Keratinocyte (primary cell): Measurements from ENCODE around the gene SEPTIN10. TPM values are rescaled to one million over a fixed set of nuclear protein-coding genes. Genes with fewer than 3 reads are reported as not detected.
"Not testable (repeated sequence)": the region's sequence is repeated elsewhere in the genome, so short reads cannot be mapped to it uniquely, and the experiment has no call there.

Experiments
- DNase-seq: peaks from one replicate; pipeline ENCODE4 v3.0.0-alpha.2; 2011; ENCODE audit warnings: low read depth, missing footprints, low spot score
- FAIRE-seq: peaks from 2 replicates; lab custom pipeline; 2011; peaks lifted over from hg19 to GRCh38; lab: Jason Lieb, UNC
- H2AFZ ChIP-seq: 2 replicates; pipeline ENCODE4 v1.6.0; 2012; ENCODE audit warnings: low read length, control low read depth, inconsistent platforms; ENCODE audit not compliant: control insufficient read depth
- H3K27ac ChIP-seq: 2 replicates; pipeline ENCODE4 v1.5.1; 2011; ENCODE audit warnings: low read length; ENCODE audit not compliant: control insufficient read depth, insufficient read depth
- H3K27me3 ChIP-seq: 3 replicates; pipeline ENCODE4 v1.6.0; 2011; ENCODE audit warnings: low read length; ENCODE audit not compliant: control insufficient read depth, insufficient read depth; ENCODE audit errors: extremely low read depth
- H3K36me3 ChIP-seq, 2 experiments: 2 replicates in 1 of 2; 3 replicates in 1 of 2; pipeline ENCODE4 v1.5.1; 2011; ENCODE audit warnings: low read length in 2 of 2, mild to moderate bottlenecking in 1 of 2; ENCODE audit not compliant: control insufficient read depth in 2 of 2, insufficient read depth in 2 of 2; ENCODE audit errors: extremely low read depth in 1 of 2
- H3K4me1 ChIP-seq: 3 replicates; pipeline ENCODE4 v1.5.1; 2011; ENCODE audit warnings: low read length; ENCODE audit not compliant: control insufficient read depth, insufficient read depth; ENCODE audit errors: extremely low read depth
- H3K4me2 ChIP-seq: 3 replicates; pipeline ENCODE4 v1.6.0; 2011; ENCODE audit warnings: low read depth, low read length; ENCODE audit not compliant: control insufficient read depth, insufficient read depth; ENCODE audit errors: extremely low read depth
- H3K4me3 ChIP-seq, 3 experiments: fragments of 200-600 bp in 1 of 3; sonication (generic) in 1 of 3; 2 replicates in 2 of 3; 3 replicates in 1 of 3; pipeline ENCODE4 v1.5.1; 2011 to 2016; ENCODE audit warnings: low read length in 3 of 3, mild to moderate bottlenecking in 3 of 3, control low read depth in 2 of 3, inconsistent platforms in 1 of 3, low read depth in 1 of 3, mixed read lengths in 1 of 3, mixed run types in 1 of 3, moderate library complexity in 1 of 3; ENCODE audit not compliant: control insufficient read depth in 2 of 3, insufficient read depth in 2 of 3; ENCODE audit errors: extremely low read depth in 1 of 3
- H3K79me2 ChIP-seq: 2 replicates; pipeline ENCODE4 v1.6.0; 2012; ENCODE audit warnings: low read length; ENCODE audit not compliant: control insufficient read depth, insufficient read depth
- H3K9ac ChIP-seq: 3 replicates; pipeline ENCODE4 v1.6.0; 2011; ENCODE audit warnings: low read length; ENCODE audit not compliant: control insufficient read depth, insufficient read depth; ENCODE audit errors: extremely low read depth
- H3K9me1 ChIP-seq: 3 replicates; pipeline ENCODE4 v1.6.0; 2011; ENCODE audit warnings: low read length; ENCODE audit not compliant: control insufficient read depth, insufficient read depth; ENCODE audit errors: extremely low read depth
- H3K9me3 ChIP-seq: 2 replicates; pipeline ENCODE4 v1.5.1; 2012; ENCODE audit warnings: low read depth, low read length; ENCODE audit not compliant: control insufficient read depth
- H4K20me1 ChIP-seq: 3 replicates; pipeline ENCODE4 v1.6.0; 2011; ENCODE audit warnings: low read length; ENCODE audit not compliant: control insufficient read depth, insufficient read depth; ENCODE audit errors: extremely low read depth
- EZH2 ChIP-seq: IDR thresholded peaks from one replicate; pipeline ENCODE4 v1.6.1; 2012; ENCODE audit warnings: inconsistent platforms, mild to moderate bottlenecking, low read length, moderate library complexity
- dilution Hi-C: fragments of 300-500 bp; cut with MboI; formaldehyde crosslinking; loops from one replicate; pipeline ENCODE4 v1.7.0; 2020; ENCODE audit warnings: low sequenced_read_pairs; ENCODE audit not compliant: extremely low pct_ligation_motif_present
- polyA plus RNA-seq, 5 experiments: library from polyadenylated mRNA; depleted of rRNA in 3 of 5; stranded (reverse) in 3 of 5; stranded (forward) in 1 of 5; unstranded in 1 of 5; fragments of >200 nt; gene quantifications; 1 replicate in 1 of 5; 2 replicates in 3 of 5; 3 replicates in 1 of 5; pipeline versions ENCODE4 v1.2.1 to v1.2.3, GENCODE V29; 2011 to 2012; ENCODE audit warnings: missing spikeins in 2 of 5, low read depth in 1 of 5, low replicate concordance in 1 of 5
- TF ChIP-seq, protein P1 (sequence below), 3 experiments: IDR thresholded peaks in 1 of 3; conservative IDR thresholded peaks in 1 of 3; optimal IDR thresholded peaks in 1 of 3; 2 replicates in 2 of 3; 3 replicates in 1 of 3; pipeline versions ENCODE3 to v1.5.1; 2011; ENCODE audit warnings: low read length in 3 of 3, mild to moderate bottlenecking in 3 of 3, moderate library complexity in 2 of 3, control low read depth in 1 of 3, inconsistent platforms in 1 of 3; ENCODE audit not compliant: insufficient read depth in 2 of 3; ENCODE audit errors: extremely low read depth in 1 of 3

SEPTIN10 gene
- polyA plus RNA-seq, 1 donor (not counting 4 experiments of a cell fraction or from before 2014, with no cell fraction given) = 72.6 TPM

DNA sequence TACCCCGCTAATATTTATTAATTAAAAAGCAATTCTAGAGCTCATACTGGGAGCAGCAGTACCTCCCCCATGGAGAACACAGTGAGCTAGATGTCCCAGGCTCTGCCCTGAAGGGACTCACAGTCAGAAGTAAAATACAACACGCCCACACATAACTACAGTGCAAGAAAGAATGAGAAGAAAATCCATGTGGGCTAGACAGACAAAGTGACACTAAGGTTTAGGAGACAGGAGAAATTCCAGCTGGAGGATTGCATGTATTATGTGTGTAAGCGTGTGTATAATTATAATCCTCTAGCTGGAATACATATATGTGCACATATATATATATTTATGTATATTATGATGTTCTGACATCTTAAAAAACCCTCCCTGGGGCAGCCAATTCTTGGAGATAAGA lies 16.1 kb upstream of the SEPTIN10 start:
- Histone ChIP-seq H3K9me3 (no peaks in the 10 kb centered on the region), H3K9ac (no peak overlapping the region), H3K27ac (no peak overlapping the region), H3K36me3 (no peaks in the 10 kb centered on the region), H3K9me1 (no peaks in the 10 kb centered on the region), H3K4me3 (no peak overlapping the region), H3K4me1 (peaks cover 7% of the 10 kb centered on the region), H3K27me3 (no peaks in the 10 kb centered on the region), H2AFZ (peak overlapping the region; percentile 37), H3K4me2 (no peak overlapping the region), H4K20me1 (no peaks in the 10 kb centered on the region), H3K79me2 (no peaks in the 10 kb centered on the region)
- no peak for DNase-seq
- dilution Hi-C loops = no loop called here
- no peak for FAIRE-seq
- TF ChIP-seq, protein P1, sequence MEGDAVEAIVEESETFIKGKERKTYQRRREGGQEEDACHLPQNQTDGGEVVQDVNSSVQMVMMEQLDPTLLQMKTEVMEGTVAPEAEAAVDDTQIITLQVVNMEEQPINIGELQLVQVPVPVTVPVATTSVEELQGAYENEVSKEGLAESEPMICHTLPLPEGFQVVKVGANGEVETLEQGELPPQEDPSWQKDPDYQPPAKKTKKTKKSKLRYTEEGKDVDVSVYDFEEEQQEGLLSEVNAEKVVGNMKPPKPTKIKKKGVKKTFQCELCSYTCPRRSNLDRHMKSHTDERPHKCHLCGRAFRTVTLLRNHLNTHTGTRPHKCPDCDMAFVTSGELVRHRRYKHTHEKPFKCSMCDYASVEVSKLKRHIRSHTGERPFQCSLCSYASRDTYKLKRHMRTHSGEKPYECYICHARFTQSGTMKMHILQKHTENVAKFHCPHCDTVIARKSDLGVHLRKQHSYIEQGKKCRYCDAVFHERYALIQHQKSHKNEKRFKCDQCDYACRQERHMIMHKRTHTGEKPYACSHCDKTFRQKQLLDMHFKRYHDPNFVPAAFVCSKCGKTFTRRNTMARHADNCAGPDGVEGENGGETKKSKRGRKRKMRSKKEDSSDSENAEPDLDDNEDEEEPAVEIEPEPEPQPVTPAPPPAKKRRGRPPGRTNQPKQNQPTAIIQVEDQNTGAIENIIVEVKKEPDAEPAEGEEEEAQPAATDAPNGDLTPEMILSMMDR (optimal IDR thresholded peaks at IDR 0.05 in 1 of 3, IDR thresholded peaks at IDR 0.05 in 1 of 3, conservative IDR thresholded peaks at IDR 0.05 in 1 of 3; ENCODE audit: extremely low read depth in 1 of 3, insufficient read depth in 2 of 3, low read length in 3 of 3) = no peak
- TF ChIP-seq EZH2 = no peak

DNA sequence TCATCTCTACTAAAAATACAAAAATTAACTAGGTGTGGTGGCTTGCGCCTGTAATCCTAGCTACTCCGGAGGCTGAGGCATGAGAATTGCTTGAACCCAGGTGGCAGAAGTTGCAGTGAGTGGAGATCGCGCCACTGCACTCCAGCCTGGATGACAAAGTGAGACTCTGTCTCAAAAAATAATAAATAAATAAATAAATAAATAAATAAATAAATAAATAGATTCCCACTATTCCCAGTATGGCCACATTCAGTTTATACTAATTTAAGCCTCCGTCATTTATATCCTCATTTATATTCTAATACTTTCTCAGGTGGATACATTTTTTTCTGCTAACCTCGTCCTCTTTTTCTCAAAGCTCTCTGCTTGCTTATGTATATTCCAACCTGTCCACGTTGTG lies 14.6 kb upstream of the SEPTIN10 start:
- H3K9ac ChIP-seq, H3K27ac ChIP-seq, dilution Hi-C loops, H3K27me3 ChIP-seq, H3K4me3 ChIP-seq, H3K4me1 ChIP-seq, DNase-seq, H4K20me1 ChIP-seq, H3K4me2 ChIP-seq, H3K9me1 ChIP-seq, FAIRE-seq, H2AFZ ChIP-seq, H3K36me3 ChIP-seq, H3K79me2 ChIP-seq, H3K9me3 ChIP-seq: not testable (repeated sequence)

DNA sequence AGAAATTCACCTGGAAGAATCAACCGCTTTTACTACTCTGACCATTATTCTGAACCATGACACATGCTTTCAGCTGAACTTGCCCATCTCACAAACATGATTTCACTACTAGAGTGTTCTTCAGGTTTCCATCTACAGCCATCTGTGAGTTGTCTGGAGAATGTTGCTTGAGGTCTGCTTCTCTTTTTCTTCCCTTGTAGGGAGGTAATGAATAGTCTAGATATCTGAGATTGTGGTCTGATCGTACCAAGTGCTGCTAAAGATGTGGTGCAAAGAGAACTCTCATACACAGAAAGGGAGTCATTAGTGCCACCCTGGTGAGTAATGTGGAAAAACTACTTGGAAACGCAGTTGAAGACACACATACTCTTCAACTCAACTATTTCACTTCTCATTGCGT lies 10.6 kb upstream of the SEPTIN10 start:
- Histone ChIP-seq H3K9ac (no peak overlapping the region), H2AFZ (no peak overlapping the region), H4K20me1 (no peaks in the 10 kb centered on the region), H3K27me3 (no peaks in the 10 kb centered on the region), H3K4me2 (no peak overlapping the region), H3K9me1 (no peaks in the 10 kb centered on the region), H3K79me2 (no peaks in the 10 kb centered on the region), H3K4me3 (no peak overlapping the region), H3K4me1 (no peaks in the 10 kb centered on the region), H3K36me3 (no peaks in the 10 kb centered on the region), H3K9me3 (no peaks in the 10 kb centered on the region), H3K27ac (no peak overlapping the region)
- DNase-seq (no peak), FAIRE-seq (no peak)
- dilution Hi-C loops = no loop called here
- TF ChIP-seq, protein P1 (optimal IDR thresholded peaks at IDR 0.05 in 1 of 3, IDR thresholded peaks at IDR 0.05 in 1 of 3, conservative IDR thresholded peaks at IDR 0.05 in 1 of 3; ENCODE audit: extremely low read depth in 1 of 3, insufficient read depth in 2 of 3, low read length in 3 of 3) = no peak
- no peak for TF ChIP-seq EZH2
